ENCODE data around the gene PAK6. TPM values are rescaled to one million over a fixed set of nuclear protein-coding genes. Genes with fewer than 3 reads are reported as not detected.

Gene PAK6
- total RNA-seq, 1 experiment from 2014 or later: 0.45 TPM

DNA sequence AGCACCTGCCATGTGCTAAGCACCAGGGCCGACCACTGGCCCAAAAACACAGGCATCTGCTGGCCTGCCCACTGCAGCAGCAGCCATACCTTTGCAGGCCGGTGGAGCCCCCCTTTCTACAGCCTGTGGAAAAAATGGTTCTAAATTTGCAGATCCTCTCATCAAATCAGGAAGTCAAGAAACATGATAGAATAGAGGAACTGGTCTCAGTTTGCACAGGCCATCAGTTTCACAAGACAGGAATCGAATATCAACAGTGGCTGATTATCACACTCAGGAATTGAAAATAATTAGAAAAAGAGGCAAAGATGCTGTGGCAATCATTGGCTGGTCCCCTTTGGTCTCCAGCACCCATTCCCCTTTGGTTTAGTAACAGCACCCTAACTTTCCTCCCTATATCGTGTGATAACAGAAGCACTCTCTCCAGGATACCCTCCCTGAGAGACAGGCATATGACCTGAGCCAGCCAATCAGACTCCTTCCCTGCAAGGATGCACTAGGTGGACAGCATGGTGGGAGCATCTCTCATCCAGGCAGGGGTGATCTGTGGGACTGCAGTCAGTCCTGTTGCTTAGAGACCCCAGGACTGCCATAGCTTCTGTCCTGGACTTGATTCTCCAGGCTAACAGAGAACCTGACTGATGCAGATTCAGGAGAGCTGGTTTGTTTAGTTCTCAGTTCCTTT lies 3.5 kb upstream of the PAK6 start:
- Histone ChIP-seq H4K20me1 (ENCODE audit: insufficient read depth, low read depth, low read length) (no peaks in the 10 kb centered on the region), H3K4me1 (ENCODE audit: low read length) (peaks cover 51% of the 10 kb centered on the region), H3K9me2 (replicated peaks; ENCODE audit: insufficient read depth, low read length) (no peaks in the 10 kb centered on the region), H3K9me3 (ENCODE audit: low read length) (no peaks in the 10 kb centered on the region), H2AFZ (ENCODE audit: low read length) (peak overlapping the region; percentile 7; the same call in 1 of the 2 replicates), H3K79me2 (ENCODE audit: low read length) (no peaks in the 10 kb centered on the region), H3K27me3 (ENCODE audit: low read length) (no peaks in the 10 kb centered on the region), H3K4me3 (ENCODE audit: low read length) (peak overlapping the region; percentile 9; the same call in 1 of the 2 replicates), H3K36me3 (ENCODE audit: insufficient read depth, low read length) (no peaks in the 10 kb centered on the region), H3K27ac (ENCODE audit: low read length) (peak overlapping the region; percentile 76), H3K4me2 (ENCODE audit: low read depth, low read length, poor library complexity, severe bottlenecking) (peak overlapping the region; percentile 45), H3K9ac (ENCODE audit: low read length) (peak overlapping the region; percentile 40)
- DNase-seq: peak; percentile 81

GRCh38 chr15:40239404-40239692 lies 485 bp downstream of the PAK6 start:
- H3K9me3 ChIP-seq (ENCODE audit: low read length): no peaks in the 10 kb centered on the region
- H3K79me2 ChIP-seq (ENCODE audit: low read length): no peaks in the 10 kb centered on the region
- DNase-seq: no peak
- H3K27me3 ChIP-seq (ENCODE audit: low read length): no peaks in the 10 kb centered on the region
- H3K27ac ChIP-seq (ENCODE audit: low read length): no peak overlapping the region
- H3K4me1 ChIP-seq (ENCODE audit: low read length): peaks cover 38% of the 10 kb centered on the region
- peak overlapping the region; percentile 86; the same call in 1 of the 2 replicates for H2AFZ ChIP-seq (ENCODE audit: low read length)
- H4K20me1 ChIP-seq (ENCODE audit: insufficient read depth, low read depth, low read length): no peaks in the 10 kb centered on the region
- H3K9ac ChIP-seq (ENCODE audit: low read length): peak overlapping the region; percentile 60
- H3K4me2 ChIP-seq (ENCODE audit: low read depth, low read length, poor library complexity, severe bottlenecking): peak overlapping the region; percentile 96
- H3K36me3 ChIP-seq (ENCODE audit: insufficient read depth, low read length): no peaks in the 10 kb centered on the region
- no peaks in the 10 kb centered on the region for H3K9me2 ChIP-seq (replicated peaks; ENCODE audit: insufficient read depth, low read length)
- peak overlapping the region; percentile 72 for H3K4me3 ChIP-seq (ENCODE audit: low read length)

- Histone ChIP-seq H3K4me2 (ENCODE audit: low read depth, low read length, poor library complexity, severe bottlenecking) (peak overlapping the region; percentile 96), H3K9me3 (ENCODE audit: low read length) (no peaks in the 10 kb centered on the region), H3K9ac (ENCODE audit: low read length) (peak overlapping the region; percentile 60), H3K4me1 (ENCODE audit: low read length) (peaks cover 32% of the 10 kb centered on the region), H3K36me3 (ENCODE audit: insufficient read depth, low read length) (no peaks in the 10 kb centered on the region), H2AFZ (ENCODE audit: low read length) (no peak overlapping the region), H4K20me1 (ENCODE audit: insufficient read depth, low read depth, low read length) (no peaks in the 10 kb centered on the region), H3K4me3 (ENCODE audit: low read length) (peak overlapping the region; percentile 72; the same call in 1 of the 2 replicates), H3K27me3 (ENCODE audit: low read length) (no peaks in the 10 kb centered on the region), H3K79me2 (ENCODE audit: low read length) (no peaks in the 10 kb centered on the region), H3K9me2 (replicated peaks; ENCODE audit: insufficient read depth, low read length) (no peaks in the 10 kb centered on the region), H3K27ac (ENCODE audit: low read length) (no peak overlapping the region)
- no peak for DNase-seq
Measured at GRCh38 chr15:40239693-40240618, 1.1 kb downstream of the PAK6 start.

DNA sequence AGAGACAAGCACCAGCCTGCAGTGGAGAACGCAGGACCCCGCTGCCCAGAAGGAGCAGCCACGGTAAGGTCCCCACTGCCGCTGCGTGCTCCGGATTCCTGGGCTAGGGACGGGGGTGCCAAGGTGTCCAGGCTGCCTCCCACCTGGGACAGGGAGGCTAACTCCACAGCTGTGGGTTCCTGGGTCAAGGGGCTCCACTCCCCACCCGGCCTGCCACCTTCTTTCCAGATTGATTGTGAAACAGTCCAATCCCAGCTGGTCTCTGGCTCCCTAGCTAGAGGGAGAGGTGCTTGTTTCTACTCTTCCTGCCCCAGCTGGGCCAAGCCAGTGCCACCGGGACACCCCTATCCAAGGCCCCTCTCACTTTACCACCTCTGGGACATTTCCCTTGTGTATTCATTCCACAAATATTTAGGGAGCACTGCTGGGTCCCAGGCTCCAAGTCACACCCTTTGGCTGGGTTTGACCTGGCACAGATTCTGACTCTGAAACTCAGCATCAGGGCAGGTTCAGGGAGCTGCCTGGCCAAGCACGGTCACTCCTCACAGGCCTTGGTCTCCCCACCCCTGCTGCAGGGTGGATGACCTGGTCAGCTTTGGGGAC lies 1.9 kb downstream of the PAK6 start:
- H3K9me3 ChIP-seq (ENCODE audit: low read length): no peaks in the 10 kb centered on the region
- H3K27ac ChIP-seq (ENCODE audit: low read length): no peak overlapping the region
- H3K4me2 ChIP-seq (ENCODE audit: low read depth, low read length, poor library complexity, severe bottlenecking): no peak overlapping the region
- H3K9ac ChIP-seq (ENCODE audit: low read length): no peak overlapping the region
- no peak overlapping the region for H3K4me3 ChIP-seq (ENCODE audit: low read length)
- DNase-seq: no peak
- no peaks in the 10 kb centered on the region for H3K36me3 ChIP-seq (ENCODE audit: insufficient read depth, low read length)
- H2AFZ ChIP-seq (ENCODE audit: low read length): no peak overlapping the region
- H4K20me1 ChIP-seq (ENCODE audit: insufficient read depth, low read depth, low read length): no peaks in the 10 kb centered on the region
- H3K9me2 ChIP-seq (replicated peaks; ENCODE audit: insufficient read depth, low read length): no peaks in the 10 kb centered on the region
- no peaks in the 10 kb centered on the region for H3K27me3 ChIP-seq (ENCODE audit: low read length)
- H3K79me2 ChIP-seq (ENCODE audit: low read length): no peaks in the 10 kb centered on the region
- H3K4me1 ChIP-seq (ENCODE audit: low read length): peaks cover 24% of the 10 kb centered on the region

DNA sequence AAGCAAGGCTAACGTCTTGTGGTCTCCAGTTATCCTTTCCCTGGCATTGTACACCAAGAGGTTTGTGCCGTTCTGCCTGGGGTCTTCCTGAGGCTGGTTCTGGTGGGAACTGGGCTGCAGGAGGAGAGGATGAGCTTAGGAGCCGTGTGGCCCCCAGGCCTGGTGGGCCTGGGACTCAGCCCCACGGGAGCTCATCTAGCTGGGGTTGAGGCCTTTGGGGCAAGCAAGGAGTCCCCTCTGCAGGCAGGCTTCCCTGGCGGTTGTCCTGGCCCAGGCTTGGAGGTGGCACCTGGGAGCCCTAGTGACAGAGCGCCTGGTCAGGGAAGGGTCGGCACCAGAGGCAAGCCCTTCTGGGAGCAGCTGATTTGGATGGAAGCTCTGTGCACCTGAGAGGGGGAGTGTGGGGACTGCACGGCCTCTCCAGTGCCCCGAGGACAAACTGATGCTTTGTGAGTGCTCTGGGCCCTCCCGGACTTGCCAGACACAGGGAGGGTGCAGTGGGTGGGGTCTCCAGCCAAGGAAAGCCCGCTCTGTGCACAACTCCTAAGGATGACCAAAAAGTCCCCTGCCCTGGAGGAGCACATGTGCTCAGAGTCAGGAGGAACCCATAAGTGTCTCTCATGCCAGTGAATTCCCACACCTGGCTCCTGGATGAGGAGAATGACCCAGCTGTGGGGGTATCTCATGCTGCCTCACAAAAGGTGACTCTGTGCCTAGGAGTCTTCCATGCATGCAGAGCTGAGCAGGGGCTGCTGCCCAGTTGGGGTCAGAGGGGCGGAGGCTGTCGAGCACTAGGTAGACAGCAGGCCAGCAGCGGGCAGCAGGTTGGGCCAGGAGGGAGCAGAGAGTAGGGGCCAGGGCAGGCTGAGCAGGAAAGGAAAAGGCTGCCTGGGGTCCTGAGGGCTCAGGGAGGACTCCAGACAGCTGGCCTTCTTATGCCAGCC lies 2.7 kb downstream of the PAK6 start:
- Histone ChIP-seq H4K20me1 (ENCODE audit: insufficient read depth, low read depth, low read length) (no peaks in the 10 kb centered on the region), H3K36me3 (ENCODE audit: insufficient read depth, low read length) (no peaks in the 10 kb centered on the region), H3K9ac (ENCODE audit: low read length) (no peak overlapping the region), H3K27ac (ENCODE audit: low read length) (no peak overlapping the region), H3K4me1 (ENCODE audit: low read length) (peaks cover 23% of the 10 kb centered on the region), H3K9me2 (replicated peaks; ENCODE audit: insufficient read depth, low read length) (no peaks in the 10 kb centered on the region), H3K4me2 (ENCODE audit: low read depth, low read length, poor library complexity, severe bottlenecking) (no peak overlapping the region), H3K4me3 (ENCODE audit: low read length) (no peak overlapping the region), H2AFZ (ENCODE audit: low read length) (no peak overlapping the region), H3K79me2 (ENCODE audit: low read length) (no peaks in the 10 kb centered on the region), H3K27me3 (ENCODE audit: low read length) (no peaks in the 10 kb centered on the region), H3K9me3 (ENCODE audit: low read length) (no peaks in the 10 kb centered on the region)
- DNase-seq: no peak

GRCh38 chr15:40242213-40242599 lies 3.3 kb downstream of the PAK6 start:
- no peaks in the 10 kb centered on the region for H3K79me2 ChIP-seq (ENCODE audit: low read length)
- H3K9me3 ChIP-seq (ENCODE audit: low read length): no peaks in the 10 kb centered on the region
- H3K9me2 ChIP-seq (replicated peaks; ENCODE audit: insufficient read depth, low read length): no peaks in the 10 kb centered on the region
- H3K4me2 ChIP-seq (ENCODE audit: low read depth, low read length, poor library complexity, severe bottlenecking): no peak overlapping the region
- no peak overlapping the region for H2AFZ ChIP-seq (ENCODE audit: low read length)
- H3K27ac ChIP-seq (ENCODE audit: low read length): no peak overlapping the region
- no peak overlapping the region for H3K4me3 ChIP-seq (ENCODE audit: low read length)
- DNase-seq: no peak
- no peaks in the 10 kb centered on the region for H3K36me3 ChIP-seq (ENCODE audit: insufficient read depth, low read length)
- no peaks in the 10 kb centered on the region for H3K27me3 ChIP-seq (ENCODE audit: low read length)
- no peaks in the 10 kb centered on the region for H4K20me1 ChIP-seq (ENCODE audit: insufficient read depth, low read depth, low read length)
- no peak overlapping the region for H3K9ac ChIP-seq (ENCODE audit: low read length)
- H3K4me1 ChIP-seq (ENCODE audit: low read length): peaks cover 23% of the 10 kb centered on the region

DNA sequence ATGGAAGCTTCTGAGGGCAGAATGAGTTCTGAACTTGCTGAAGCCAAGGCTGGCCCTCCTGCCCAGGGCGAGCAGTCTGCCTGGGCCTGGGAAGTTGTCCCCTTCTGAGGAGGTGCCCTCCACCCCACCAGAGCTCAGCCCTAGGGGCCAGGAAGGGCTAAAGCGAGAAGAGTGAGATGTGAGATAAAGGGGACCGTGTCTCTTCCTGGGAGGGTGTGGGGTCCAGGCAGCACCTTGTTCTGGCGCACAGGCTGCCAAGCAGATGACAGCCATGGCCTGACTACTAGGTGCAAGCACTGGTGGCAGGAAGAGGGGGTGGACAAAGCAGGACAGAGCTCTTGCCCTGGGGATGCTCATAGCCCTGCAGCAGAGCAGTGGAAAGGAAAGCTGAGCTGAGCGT lies 3.7 kb downstream of the PAK6 start:
- H4K20me1 ChIP-seq (ENCODE audit: insufficient read depth, low read depth, low read length): no peaks in the 10 kb centered on the region
- H3K79me2 ChIP-seq (ENCODE audit: low read length): no peaks in the 10 kb centered on the region
- H3K9ac ChIP-seq (ENCODE audit: low read length): no peak overlapping the region
- no peak overlapping the region for H3K4me3 ChIP-seq (ENCODE audit: low read length)
- H3K9me2 ChIP-seq (replicated peaks; ENCODE audit: insufficient read depth, low read length): no peaks in the 10 kb centered on the region
- H3K4me2 ChIP-seq (ENCODE audit: low read depth, low read length, poor library complexity, severe bottlenecking): no peak overlapping the region
- H2AFZ ChIP-seq (ENCODE audit: low read length): no peak overlapping the region
- H3K9me3 ChIP-seq (ENCODE audit: low read length): no peaks in the 10 kb centered on the region
- H3K27ac ChIP-seq (ENCODE audit: low read length): no peak overlapping the region
- no peaks in the 10 kb centered on the region for H3K36me3 ChIP-seq (ENCODE audit: insufficient read depth, low read length)
- H3K4me1 ChIP-seq (ENCODE audit: low read length): peaks cover 23% of the 10 kb centered on the region
- no peaks in the 10 kb centered on the region for H3K27me3 ChIP-seq (ENCODE audit: low read length)
- no peak for DNase-seq
